GM18858 (cell line): ENCODE results near the gene ACACA.

ENCODE experiments used
- ATAC-seq: cut with Tn5 transposase; IDR thresholded peaks from one replicate; pipeline ENCODE4 v1.9.1; 2021; ENCODE audit not compliant: unreplicated experiment

ACACA gene

GRCh38 chr17:37109731-37110710 is 296.6 kb downstream of the ACACA start:
- ATAC-seq: no peak

DNA sequence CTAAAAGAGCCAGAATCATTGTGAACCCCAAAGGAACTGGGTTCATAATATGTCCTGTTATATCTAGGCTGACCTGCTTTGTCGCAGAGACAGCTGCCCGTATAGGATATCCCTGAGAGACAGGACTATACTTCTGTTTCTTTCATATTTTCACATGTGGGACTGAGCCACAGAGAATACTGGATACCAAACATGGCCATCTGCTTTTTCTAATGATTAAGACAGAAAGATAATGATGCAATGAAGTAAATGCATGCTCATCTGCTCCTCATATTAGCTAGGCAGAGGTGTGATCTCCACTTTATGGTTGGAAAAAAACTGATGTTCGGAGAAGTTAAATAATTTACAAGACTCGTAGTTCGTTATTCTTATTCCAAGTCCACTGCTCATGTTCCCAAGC is 297.5 kb downstream of the ACACA start:
- ATAC-seq: no peak

DNA sequence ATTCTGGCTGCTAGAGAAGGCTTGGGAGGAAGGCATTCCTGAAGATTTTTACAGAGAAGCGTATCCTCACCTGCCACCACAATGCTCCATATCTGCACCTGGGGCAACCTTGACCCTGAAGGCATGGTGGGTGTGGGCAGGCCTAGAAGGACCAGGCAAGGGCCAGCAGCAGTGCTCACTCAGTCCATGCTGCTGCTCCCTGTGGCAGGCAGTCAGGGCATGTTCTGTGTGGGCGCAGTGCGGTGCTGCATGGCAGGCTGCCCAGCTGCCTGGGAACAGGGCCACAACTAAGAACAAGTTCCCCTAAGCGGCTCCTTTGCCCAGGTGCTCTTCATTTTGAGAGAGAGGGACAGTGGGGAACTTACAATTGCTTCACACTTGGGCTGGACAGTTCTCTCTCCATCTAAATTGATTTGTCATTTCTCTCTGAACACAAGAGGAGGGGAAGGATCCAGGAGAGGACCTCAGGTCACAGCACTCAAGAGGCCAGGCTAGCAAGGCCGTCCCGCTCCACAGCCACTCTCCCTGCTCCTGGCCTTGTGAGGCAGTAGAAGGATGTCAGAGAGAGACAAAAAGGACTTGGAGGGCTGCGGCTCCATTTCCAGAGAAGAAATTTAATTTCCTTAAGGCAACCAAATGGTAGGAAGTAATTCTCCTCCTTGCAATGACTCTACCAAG is 299.1 kb downstream of the ACACA start:
- ATAC-seq: no peak

DNA sequence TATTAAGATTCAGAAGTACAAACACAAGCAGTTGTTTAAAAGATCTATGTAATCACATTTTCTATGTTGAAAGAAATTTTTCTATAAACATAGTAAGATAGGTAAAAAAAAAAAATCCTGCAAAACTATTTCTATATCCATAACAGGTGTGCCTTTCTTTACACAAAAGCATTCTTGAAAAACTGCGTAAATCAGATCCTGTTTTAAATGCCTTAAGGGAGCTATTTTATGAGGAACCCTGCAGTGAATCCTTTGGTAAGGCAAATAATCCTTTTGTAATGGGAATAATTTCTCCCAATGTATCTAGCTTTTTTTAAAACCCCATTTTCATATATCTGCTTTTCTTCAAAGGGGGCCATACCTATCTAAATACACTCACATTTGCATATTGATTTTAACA is 300.6 kb downstream of the ACACA start:
- no peak for ATAC-seq

GRCh38 chr17:37103231-37103630 is 303.4 kb downstream of the ACACA start:
- ATAC-seq: no peak

DNA sequence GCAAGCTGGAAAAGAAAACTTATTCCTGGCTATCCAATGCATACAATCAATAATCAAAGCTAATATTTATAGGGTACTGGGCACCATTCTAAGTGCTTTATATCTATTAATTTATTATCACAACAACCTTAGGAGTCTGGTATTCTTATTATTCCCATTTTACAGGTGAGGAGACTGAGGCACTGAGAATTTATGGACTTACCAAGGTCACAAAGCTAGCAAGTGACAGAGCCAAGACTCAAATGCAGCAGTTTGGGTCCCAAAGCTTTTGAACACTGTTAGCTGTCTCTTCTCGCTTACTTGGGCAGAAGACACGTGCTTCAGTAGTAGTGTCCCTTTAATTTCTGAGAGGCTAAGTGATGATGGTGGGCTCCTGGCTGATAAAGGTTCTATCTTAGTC is 305.3 kb downstream of the ACACA start:
- no peak for ATAC-seq

DNA sequence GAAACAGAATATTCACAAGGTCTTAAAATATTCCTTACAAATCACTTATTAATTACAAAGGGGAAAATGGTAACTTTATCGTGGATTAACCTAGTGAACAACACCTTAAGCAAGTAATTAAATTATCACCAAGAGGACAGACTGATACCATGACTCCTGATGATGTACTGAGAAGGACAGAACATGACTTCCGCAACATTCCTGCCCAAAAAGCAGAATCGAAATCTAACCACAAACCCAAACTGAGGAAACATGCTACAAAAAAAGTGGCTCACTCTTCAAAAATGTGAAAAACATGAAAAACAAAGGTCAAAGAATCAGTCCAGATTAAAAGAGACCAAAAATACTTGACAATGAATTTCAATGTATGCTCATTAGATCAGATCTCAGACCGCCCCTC is 306.4 kb downstream of the ACACA start:
- no peak for ATAC-seq

GRCh38 chr17:37098910-37099664 is 307.5 kb downstream of the ACACA start:
- ATAC-seq: no peak

DNA sequence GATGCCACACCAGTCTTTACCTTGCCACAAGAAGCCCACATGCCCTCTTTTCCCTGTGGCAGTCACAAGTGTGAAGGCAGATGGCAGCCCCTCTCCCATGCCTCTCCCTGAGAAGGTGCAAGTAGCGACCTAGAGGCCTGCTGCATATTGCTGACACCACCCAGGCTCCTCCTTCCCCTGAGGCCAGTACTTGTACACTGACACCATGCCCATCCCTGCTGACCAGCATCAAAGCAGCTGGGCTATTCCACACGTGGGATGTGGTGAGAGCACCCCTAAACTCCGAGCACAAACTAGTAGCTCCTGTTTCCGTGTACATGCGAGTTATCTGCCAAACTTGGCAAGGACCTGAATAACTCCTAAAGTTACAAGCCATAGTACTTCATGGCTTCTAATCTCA is 308.5 kb downstream of the ACACA start:
- ATAC-seq: no peak

DNA sequence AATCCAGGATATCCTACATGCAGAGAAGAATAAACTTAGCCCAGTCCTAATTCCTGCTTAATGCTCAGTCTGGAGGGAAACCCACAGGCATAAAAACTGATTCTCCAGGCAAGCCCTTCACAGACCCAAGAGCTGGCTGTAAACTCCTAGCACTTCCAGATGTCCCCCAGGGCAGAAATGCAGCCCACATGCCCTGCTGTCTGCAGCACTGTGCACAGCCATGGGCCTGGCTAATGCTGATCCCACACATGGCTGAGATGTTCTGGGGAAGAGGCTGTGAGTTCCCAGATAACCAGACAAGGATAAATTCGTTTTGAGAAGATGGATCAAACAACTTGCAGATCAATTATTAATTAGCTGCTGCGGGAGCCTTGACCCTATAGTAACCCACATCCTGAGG is 309.5 kb downstream of the ACACA start:
- ATAC-seq: no peak

DNA sequence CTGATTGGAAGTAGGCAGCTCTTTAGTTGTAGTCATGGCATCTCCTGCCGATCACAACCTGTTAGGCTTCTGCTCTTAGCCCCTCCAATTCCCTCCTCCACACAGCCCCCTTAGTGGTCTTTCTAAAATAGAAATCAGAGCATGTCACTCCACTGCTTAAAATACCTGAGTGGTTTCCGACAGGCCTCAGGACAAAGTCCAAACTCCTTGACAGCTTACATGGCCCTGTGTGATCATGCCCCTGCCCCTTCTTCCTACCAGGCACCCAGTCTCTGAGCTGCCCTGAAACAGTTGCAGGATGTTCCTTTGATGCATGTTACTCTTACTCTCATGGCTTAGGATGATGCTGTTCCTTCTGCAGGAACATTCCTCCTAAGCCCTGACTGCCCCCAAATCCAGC is 310.6 kb downstream of the ACACA start:
- no peak for ATAC-seq

GRCh38 chr17:37094391-37094790 is 312.2 kb downstream of the ACACA start:
- no peak for ATAC-seq

GRCh38 chr17:37092701-37093100 is 313.9 kb downstream of the ACACA start:
- ATAC-seq: no peak

GRCh38 chr17:37092071-37092470 is 314.6 kb downstream of the ACACA start:
- no peak for ATAC-seq

- no peak for ATAC-seq
Measured at GRCh38 chr17:37090941-37091340, 315.7 kb downstream of the ACACA start.

DNA sequence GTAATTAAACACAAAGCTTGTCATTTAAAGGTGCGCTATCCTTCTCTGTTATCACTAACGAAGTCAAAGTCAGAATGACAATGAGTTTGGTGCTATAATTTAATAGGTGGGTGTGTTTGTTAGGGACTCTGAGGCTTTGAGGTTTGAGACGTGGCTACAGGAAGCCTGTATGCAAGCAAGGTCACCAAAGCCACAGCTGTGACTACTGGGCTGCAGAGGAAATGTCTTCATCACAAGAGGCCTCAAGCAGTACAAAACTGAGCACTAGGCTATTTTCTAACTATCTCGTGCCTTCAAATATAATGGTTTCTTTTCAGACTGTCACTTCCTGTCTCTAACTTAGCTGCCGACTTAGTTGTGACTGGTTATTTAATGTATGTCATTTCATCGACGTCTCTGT is 316.7 kb downstream of the ACACA start:
- no peak for ATAC-seq

- ATAC-seq: no peak
Measured at GRCh38 chr17:37088913-37089312, 317.7 kb downstream of the ACACA start.

- no peak for ATAC-seq
Measured at GRCh38 chr17:37088459-37088858, 318.2 kb downstream of the ACACA start.

GRCh38 chr17:37087683-37088082 is 319.0 kb downstream of the ACACA start:
- ATAC-seq: no peak

- no peak for ATAC-seq
Measured at GRCh38 chr17:37086948-37087347, 319.7 kb downstream of the ACACA start.

DNA sequence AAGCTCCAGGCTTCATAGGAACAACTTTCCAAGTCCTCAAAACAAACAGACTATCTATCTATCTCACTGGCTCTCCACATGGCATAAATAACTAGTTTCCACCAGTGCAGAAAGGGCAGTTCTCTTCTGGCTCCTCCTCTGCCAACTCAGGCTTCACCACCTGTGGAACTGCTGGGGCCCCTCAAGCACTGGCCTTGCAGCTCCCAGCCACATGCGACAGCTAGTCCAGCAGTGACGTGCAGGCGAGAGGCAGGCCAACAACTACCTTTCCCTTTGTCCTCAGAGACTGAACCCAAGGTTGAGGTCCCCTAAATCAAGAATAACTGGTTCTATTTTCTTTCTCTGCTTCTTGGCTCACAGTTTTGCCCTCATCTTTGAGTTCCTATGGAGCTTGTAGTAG is 320.3 kb downstream of the ACACA start:
- ATAC-seq: no peak

DNA sequence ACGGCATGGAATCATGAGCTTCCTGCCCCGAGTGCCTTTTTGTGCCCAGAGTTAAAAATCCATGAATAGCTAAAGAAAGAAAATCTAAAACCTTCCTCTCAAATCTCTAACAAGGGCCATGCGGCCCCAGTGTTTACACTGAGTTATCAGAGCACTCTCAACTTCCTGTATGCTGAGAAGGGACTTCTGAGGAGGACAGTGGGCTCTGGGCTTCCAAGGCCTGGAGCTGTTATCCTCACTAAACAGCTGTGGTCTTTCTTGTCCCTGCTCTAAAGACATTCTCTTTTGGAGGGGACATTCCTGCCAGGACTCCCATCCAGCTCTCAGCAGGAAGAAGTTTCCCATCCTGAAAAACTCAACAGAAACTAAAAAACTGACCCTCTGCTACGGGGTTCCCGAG is 322.3 kb downstream of the ACACA start:
- ATAC-seq: no peak
